GM23338 (cell line): ENCODE measurements around the gene CELF2. TPM values are rescaled to one million over a fixed set of nuclear protein-coding genes. Genes with fewer than 3 reads are reported as not detected.

ENCODE experiments used
- ATAC-seq: fragments of 200-7000 bp; cut with Tn5 transposase; 3 replicates; pipeline ENCODE4 v1.9.1; 2020
- DNase-seq: peaks from one replicate; pipeline ENCODE4 v3.0.0-alpha.2; 2015; ENCODE audit warnings: low spot score
- H2AFZ ChIP-seq: fragments of 200-600 bp; sonication (generic); 2 replicates; pipeline ENCODE4 v1.8.0; 2016; ENCODE audit warnings: antibody characterized with exemption, mild to moderate bottlenecking, moderate library complexity
- H3F3A ChIP-seq: fragments of 200-600 bp; sonication (generic); replicated peaks from 2 replicates; pipeline ENCODE4 v1.8.0; 2017; ENCODE audit warnings: antibody characterized with exemption, mixed run types, low read depth
- H3K27ac ChIP-seq: fragments of 200-600 bp; sonication (generic); 2 replicates; pipeline ENCODE4 v1.6.1; 2016; ENCODE audit warnings: low read depth
- H3K27me3 ChIP-seq: fragments of 200-600 bp; sonication (generic); 2 replicates; pipeline ENCODE4 v1.8.0; 2016; ENCODE audit warnings: mild to moderate bottlenecking, mixed run types, moderate library complexity; ENCODE audit not compliant: insufficient read depth
- H3K36me3 ChIP-seq: fragments of 200-600 bp; sonication (generic); 2 replicates; pipeline ENCODE4 v1.8.0; 2016; ENCODE audit warnings: mild to moderate bottlenecking; ENCODE audit not compliant: insufficient read depth
- H3K4me1 ChIP-seq: fragments of 200-600 bp; sonication (generic); 2 replicates; pipeline ENCODE4 v1.8.0; 2016; ENCODE audit warnings: mild to moderate bottlenecking, moderate library complexity; ENCODE audit not compliant: insufficient read depth
- H3K4me2 ChIP-seq: fragments of 200-600 bp; sonication (generic); 2 replicates; pipeline ENCODE4 v1.7.1; 2017; ENCODE audit warnings: mixed run types
- H3K4me3 ChIP-seq: fragments of 200-600 bp; sonication (generic); 2 replicates; pipeline ENCODE4 v1.6.1; 2016; ENCODE audit warnings: mixed run types
- H3K79me2 ChIP-seq: fragments of 200-600 bp; sonication (generic); replicated peaks from 2 replicates; pipeline ENCODE4 v1.8.0; 2017; ENCODE audit warnings: mild to moderate bottlenecking; ENCODE audit not compliant: insufficient read depth
- H3K9me2 ChIP-seq: fragments of 200-600 bp; sonication (generic); 2 replicates; pipeline ENCODE4 v1.8.0; 2017; ENCODE audit not compliant: insufficient read depth
- H4K20me1 ChIP-seq: fragments of 200-600 bp; sonication (generic); replicated peaks from 2 replicates; pipeline ENCODE4 v1.8.0; 2017; ENCODE audit warnings: mild to moderate bottlenecking; ENCODE audit not compliant: insufficient read depth
- H3K27ac Mint-ChIP-seq: 2 replicates; pipeline ENCODE4 v1.8.0; 2020; ENCODE audit warnings: inconsistent platforms, mild to moderate bottlenecking, moderate library complexity, mixed read lengths
- H3K27me3 Mint-ChIP-seq: 3 replicates; pipeline ENCODE4 v1.8.0; 2022; ENCODE audit warnings: low read depth, mild to moderate bottlenecking, moderate library complexity, mixed read lengths, inconsistent platforms; ENCODE audit not compliant: insufficient read depth, poor library complexity
- H3K36me3 Mint-ChIP-seq: 3 replicates; pipeline ENCODE4 v1.8.0; 2021; ENCODE audit warnings: low read depth, mild to moderate bottlenecking, inconsistent platforms, moderate library complexity, mixed read lengths
- H3K4me1 Mint-ChIP-seq: 3 replicates; pipeline ENCODE4 v1.8.0; 2020; ENCODE audit warnings: mild to moderate bottlenecking, inconsistent platforms, mixed read lengths
- H3K4me3 Mint-ChIP-seq: 3 replicates; pipeline ENCODE4 v1.8.0; 2021; ENCODE audit warnings: moderate library complexity, mild to moderate bottlenecking, inconsistent platforms, mixed read lengths
- H3K9me3 Mint-ChIP-seq: 3 replicates; pipeline ENCODE4 v1.8.0; 2020; ENCODE audit warnings: moderate library complexity, mild to moderate bottlenecking, inconsistent platforms, mixed read lengths
- EZH2 ChIP-seq: fragments of 200-600 bp; sonication (generic); IDR thresholded peaks from one replicate; pipeline ENCODE4 v1.8.0; 2017; ENCODE audit warnings: antibody characterized with exemption, mild to moderate bottlenecking, low read depth; ENCODE audit not compliant: unreplicated experiment
- EZH2phosphoT487 ChIP-seq: fragments of 200-600 bp; sonication (generic); IDR thresholded peaks from one replicate; pipeline ENCODE4 v1.8.1; 2018; ENCODE audit warnings: antibody characterized with exemption; ENCODE audit not compliant: unreplicated experiment
- JUNB ChIP-seq: IDR thresholded peaks from one replicate; pipeline ENCODE4 v1.6.1; 2016; ENCODE audit warnings: antibody characterized with exemption; ENCODE audit not compliant: unreplicated experiment
- NANOG ChIP-seq: IDR thresholded peaks from 2 replicates; pipeline ENCODE4 v1.6.1; 2016; ENCODE audit warnings: antibody characterized with exemption, borderline replicate concordance
- POLR2AphosphoS5 ChIP-seq: IDR thresholded peaks from 2 replicates; pipeline ENCODE4 v1.6.1; 2016; ENCODE audit warnings: antibody characterized with exemption, low read depth
- STAT1 ChIP-seq: IDR thresholded peaks from one replicate; pipeline ENCODE4 v1.6.1; 2016; ENCODE audit warnings: antibody characterized with exemption; ENCODE audit not compliant: unreplicated experiment
- ZNF114 ChIP-seq: fragments of 250-450 bp; sonication (Bioruptor Pico); IDR thresholded peaks from 2 replicates; pipeline ENCODE4 v1.5.0; 2020; ENCODE audit warnings: mild to moderate bottlenecking, moderate library complexity
- ZNF331 ChIP-seq: fragments of 250-450 bp; sonication (Bioruptor Pico); IDR thresholded peaks from 2 replicates; pipeline ENCODE4 v1.5.0; 2020; ENCODE audit warnings: low read depth, mild to moderate bottlenecking, moderate library complexity
- polyA plus RNA-seq: library from polyadenylated mRNA; unstranded; fragments of >200 nt; fragmentation: Nextera tagmentation; extraction: Ambion mirVana; gene quantifications from 2 replicates; pipeline ENCODE4 v1.2.1, GENCODE V29; 2016
- total RNA-seq: library from RNA; depleted of rRNA; stranded (reverse); fragments of >200 nt; shearing (Covaris generic); gene quantifications from 2 replicates; pipeline ENCODE4 v1.2.3, GENCODE V29; 2014
- TF ChIP-seq, protein P1 (sequence below): fragments of 250-450 bp; sonication (Bioruptor Pico); IDR thresholded peaks from 2 replicates; pipeline ENCODE4 v1.5.0; 2020; ENCODE audit warnings: mild to moderate bottlenecking, moderate library complexity
- TF ChIP-seq, protein P2 (sequence below): IDR thresholded peaks from 2 replicates; pipeline ENCODE4 v1.6.1; 2016; ENCODE audit warnings: antibody characterized with exemption
- TF ChIP-seq, protein P3 (sequence below), 2 experiments: fragments of 200-600 bp in 1 of 2; sonication (generic) in 1 of 2; conservative IDR thresholded peaks; 2 replicates each; pipeline versions ENCODE4 v1.5.1 to v1.6.1; 2016 to 2017; ENCODE audit warnings: antibody characterized with exemption in 2 of 2, low read depth in 2 of 2, mild to moderate bottlenecking in 2 of 2, moderate library complexity in 1 of 2

CELF2 gene
- total and polyA plus RNA-seq, 2 experiments from 2014 or later, result 18.1 to 22.5 TPM

DNA sequence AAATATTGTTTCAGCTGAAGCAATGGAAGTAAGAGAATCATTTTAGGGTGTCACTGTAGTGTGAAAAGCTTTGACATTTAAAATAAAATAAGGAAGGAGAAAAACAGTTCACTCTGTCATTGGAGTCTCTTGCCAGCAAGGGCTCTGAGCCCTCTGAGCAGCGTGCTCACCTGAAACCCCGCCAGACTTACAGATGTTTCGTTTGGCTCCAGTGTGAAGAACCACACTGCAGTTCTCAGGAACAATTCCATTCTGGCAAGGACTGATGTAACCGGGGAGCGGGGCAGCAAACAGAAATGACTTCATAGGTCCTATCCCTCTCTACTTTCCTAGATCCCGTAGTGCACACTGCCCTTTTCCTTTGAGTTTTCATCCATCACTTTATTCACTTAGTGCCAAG is 164.3 kb downstream of the CELF2 start (continued):
- TF ChIP-seq, protein P1, sequence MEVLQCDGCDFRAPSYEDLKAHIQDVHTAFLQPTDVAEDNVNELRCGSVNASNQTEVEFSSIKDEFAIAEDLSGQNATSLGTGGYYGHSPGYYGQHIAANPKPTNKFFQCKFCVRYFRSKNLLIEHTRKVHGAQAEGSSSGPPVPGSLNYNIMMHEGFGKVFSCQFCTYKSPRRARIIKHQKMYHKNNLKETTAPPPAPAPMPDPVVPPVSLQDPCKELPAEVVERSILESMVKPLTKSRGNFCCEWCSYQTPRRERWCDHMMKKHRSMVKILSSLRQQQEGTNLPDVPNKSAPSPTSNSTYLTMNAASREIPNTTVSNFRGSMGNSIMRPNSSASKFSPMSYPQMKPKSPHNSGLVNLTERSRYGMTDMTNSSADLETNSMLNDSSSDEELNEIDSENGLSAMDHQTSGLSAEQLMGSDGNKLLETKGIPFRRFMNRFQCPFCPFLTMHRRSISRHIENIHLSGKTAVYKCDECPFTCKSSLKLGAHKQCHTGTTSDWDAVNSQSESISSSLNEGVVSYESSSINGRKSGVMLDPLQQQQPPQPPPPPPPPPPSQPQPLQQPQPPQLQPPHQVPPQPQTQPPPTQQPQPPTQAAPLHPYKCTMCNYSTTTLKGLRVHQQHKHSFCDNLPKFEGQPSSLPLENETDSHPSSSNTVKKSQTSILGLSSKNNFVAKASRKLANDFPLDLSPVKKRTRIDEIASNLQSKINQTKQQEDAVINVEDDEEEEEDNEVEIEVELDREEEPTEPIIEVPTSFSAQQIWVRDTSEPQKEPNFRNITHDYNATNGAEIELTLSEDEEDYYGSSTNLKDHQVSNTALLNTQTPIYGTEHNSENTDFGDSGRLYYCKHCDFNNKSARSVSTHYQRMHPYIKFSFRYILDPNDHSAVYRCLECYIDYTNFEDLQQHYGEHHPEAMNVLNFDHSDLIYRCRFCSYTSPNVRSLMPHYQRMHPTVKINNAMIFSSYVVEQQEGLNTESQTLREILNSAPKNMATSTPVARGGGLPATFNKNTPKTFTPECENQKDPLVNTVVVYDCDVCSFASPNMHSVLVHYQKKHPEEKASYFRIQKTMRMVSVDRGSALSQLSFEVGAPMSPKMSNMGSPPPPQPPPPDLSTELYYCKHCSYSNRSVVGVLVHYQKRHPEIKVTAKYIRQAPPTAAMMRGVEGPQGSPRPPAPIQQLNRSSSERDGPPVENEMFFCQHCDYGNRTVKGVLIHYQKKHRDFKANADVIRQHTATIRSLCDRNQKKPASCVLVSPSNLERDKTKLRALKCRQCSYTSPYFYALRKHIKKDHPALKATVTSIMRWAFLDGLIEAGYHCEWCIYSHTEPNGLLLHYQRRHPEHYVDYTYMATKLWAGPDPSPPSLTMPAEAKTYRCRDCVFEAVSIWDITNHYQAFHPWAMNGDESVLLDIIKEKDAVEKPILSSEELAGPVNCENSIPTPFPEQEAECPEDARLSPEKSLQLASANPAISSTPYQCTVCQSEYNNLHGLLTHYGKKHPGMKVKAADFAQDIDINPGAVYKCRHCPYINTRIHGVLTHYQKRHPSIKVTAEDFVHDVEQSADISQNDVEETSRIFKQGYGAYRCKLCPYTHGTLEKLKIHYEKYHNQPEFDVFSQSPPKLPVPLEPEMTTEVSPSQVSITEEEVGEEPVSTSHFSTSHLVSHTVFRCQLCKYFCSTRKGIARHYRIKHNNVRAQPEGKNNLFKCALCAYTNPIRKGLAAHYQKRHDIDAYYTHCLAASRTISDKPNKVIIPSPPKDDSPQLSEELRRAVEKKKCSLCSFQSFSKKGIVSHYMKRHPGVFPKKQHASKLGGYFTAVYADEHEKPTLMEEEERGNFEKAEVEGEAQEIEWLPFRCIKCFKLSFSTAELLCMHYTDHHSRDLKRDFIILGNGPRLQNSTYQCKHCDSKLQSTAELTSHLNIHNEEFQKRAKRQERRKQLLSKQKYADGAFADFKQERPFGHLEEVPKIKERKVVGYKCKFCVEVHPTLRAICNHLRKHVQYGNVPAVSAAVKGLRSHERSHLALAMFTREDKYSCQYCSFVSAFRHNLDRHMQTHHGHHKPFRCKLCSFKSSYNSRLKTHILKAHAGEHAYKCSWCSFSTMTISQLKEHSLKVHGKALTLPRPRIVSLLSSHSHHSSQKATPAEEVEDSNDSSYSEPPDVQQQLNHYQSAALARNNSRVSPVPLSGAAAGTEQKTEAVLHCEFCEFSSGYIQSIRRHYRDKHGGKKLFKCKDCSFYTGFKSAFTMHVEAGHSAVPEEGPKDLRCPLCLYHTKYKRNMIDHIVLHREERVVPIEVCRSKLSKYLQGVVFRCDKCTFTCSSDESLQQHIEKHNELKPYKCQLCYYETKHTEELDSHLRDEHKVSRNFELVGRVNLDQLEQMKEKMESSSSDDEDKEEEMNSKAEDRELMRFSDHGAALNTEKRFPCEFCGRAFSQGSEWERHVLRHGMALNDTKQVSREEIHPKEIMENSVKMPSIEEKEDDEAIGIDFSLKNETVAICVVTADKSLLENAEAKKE (CRISPR knock-in tag), result no peak
- no peak for TF ChIP-seq NANOG
- no peak for TF ChIP-seq JUNB
- no peak for TF ChIP-seq POLR2AphosphoS5
- TF ChIP-seq, protein P2, sequence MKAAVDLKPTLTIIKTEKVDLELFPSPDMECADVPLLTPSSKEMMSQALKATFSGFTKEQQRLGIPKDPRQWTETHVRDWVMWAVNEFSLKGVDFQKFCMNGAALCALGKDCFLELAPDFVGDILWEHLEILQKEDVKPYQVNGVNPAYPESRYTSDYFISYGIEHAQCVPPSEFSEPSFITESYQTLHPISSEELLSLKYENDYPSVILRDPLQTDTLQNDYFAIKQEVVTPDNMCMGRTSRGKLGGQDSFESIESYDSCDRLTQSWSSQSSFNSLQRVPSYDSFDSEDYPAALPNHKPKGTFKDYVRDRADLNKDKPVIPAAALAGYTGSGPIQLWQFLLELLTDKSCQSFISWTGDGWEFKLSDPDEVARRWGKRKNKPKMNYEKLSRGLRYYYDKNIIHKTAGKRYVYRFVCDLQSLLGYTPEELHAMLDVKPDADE, result no peak
- TF ChIP-seq STAT1, result no peak

DNA sequence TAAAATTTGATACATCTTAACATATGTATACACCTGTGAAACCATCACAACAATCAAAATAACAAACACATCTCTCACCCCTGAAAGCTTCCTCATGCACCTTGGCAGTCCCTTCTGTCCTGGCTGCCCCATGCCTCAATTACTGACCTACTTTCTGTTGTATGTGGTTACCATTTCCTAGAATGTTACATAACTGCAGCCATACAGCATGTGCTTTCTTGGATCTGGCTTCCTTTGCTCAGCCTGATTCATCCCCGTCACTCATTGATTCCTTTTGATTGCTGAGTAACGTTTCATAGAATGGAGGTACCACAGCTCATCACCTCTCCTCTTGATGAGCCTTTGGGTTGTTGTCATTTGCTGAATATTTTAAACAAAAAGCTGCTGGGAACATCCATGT is 165.3 kb downstream of the CELF2 start:
- Mint-ChIP-seq H3K27ac (no peak overlapping the region), H3K36me3 (peaks cover 5% of the 10 kb centered on the region; the same call in 1 of the 3 replicates), H3K4me3 (no peak overlapping the region), H3K27me3 (peaks cover 6% of the 10 kb centered on the region), H3K4me1 (peaks cover 9% of the 10 kb centered on the region), H3K9me3 (peaks cover 5% of the 10 kb centered on the region; the same call in 1 of the 3 replicates)
- no peaks in the 10 kb centered on the region for H4K20me1 ChIP-seq
- no peaks in the 10 kb centered on the region for H3K27me3 ChIP-seq
- no peaks in the 10 kb centered on the region for H3F3A ChIP-seq
- no peaks in the 10 kb centered on the region; the same call in none of the 2 replicates for H3K79me2 ChIP-seq
- no peak overlapping the region for H3K27ac ChIP-seq
- peaks cover 3% of the 10 kb centered on the region; the same call in 1 of the 2 replicates for H3K36me3 ChIP-seq
- ATAC-seq (no peak), DNase-seq (no peak)
- H3K9me2 ChIP-seq, result no peaks in the 10 kb centered on the region; the same call in 1 of the 2 replicates
- H3K4me1 ChIP-seq, result peaks cover 7% of the 10 kb centered on the region
- no peak overlapping the region for H3K4me3 ChIP-seq
- H2AFZ ChIP-seq, result no peak overlapping the region
- no peak overlapping the region for H3K4me2 ChIP-seq
- TF ChIP-seq POLR2AphosphoS5, result no peak
- TF ChIP-seq STAT1, result no peak
- TF ChIP-seq JUNB, result no peak
- no peak for TF ChIP-seq EZH2phosphoT487
- no peak for TF ChIP-seq ZNF114 (CRISPR knock-in tag)
- TF ChIP-seq, protein P3, sequence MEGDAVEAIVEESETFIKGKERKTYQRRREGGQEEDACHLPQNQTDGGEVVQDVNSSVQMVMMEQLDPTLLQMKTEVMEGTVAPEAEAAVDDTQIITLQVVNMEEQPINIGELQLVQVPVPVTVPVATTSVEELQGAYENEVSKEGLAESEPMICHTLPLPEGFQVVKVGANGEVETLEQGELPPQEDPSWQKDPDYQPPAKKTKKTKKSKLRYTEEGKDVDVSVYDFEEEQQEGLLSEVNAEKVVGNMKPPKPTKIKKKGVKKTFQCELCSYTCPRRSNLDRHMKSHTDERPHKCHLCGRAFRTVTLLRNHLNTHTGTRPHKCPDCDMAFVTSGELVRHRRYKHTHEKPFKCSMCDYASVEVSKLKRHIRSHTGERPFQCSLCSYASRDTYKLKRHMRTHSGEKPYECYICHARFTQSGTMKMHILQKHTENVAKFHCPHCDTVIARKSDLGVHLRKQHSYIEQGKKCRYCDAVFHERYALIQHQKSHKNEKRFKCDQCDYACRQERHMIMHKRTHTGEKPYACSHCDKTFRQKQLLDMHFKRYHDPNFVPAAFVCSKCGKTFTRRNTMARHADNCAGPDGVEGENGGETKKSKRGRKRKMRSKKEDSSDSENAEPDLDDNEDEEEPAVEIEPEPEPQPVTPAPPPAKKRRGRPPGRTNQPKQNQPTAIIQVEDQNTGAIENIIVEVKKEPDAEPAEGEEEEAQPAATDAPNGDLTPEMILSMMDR (conservative IDR thresholded peaks at IDR 0.05; ENCODE audit: low read depth in 2 of 2), result no peak
- no peak for TF ChIP-seq NANOG
- no peak for TF ChIP-seq ZNF331
- no peak for TF ChIP-seq EZH2
- TF ChIP-seq, protein P2, result no peak
